HG02678 (cell line): Measurements from ENCODE around the gene MUC2.

Experiments
- ATAC-seq: cut with Tn5 transposase; IDR thresholded peaks from one replicate; pipeline ENCODE4 v1.9.1; 2021; ENCODE audit warnings: mild to moderate bottlenecking, moderate library complexity; ENCODE audit not compliant: unreplicated experiment

MUC2 gene

GRCh38 chr11:1070594-1071462 lies 3.8 kb upstream of the MUC2 start:
- ATAC-seq: no peak

GRCh38 chr11:1071571-1072115 lies 3.0 kb upstream of the MUC2 start:
- no peak for ATAC-seq

GRCh38 chr11:1072116-1072820 lies 2.4 kb upstream of the MUC2 start:
- no peak for ATAC-seq

- no peak for ATAC-seq
Observed at GRCh38 chr11:1072821-1073231, 1.8 kb upstream of the MUC2 start.

GRCh38 chr11:1073261-1073724 lies 1.4 kb upstream of the MUC2 start:
- ATAC-seq: no peak

- no peak for ATAC-seq
Observed at GRCh38 chr11:1073851-1074243, 827 bp upstream of the MUC2 start.

- no peak for ATAC-seq
Observed at GRCh38 chr11:1075341-1075911, 752 bp downstream of the MUC2 start.

GRCh38 chr11:1076061-1076665 lies 1.5 kb downstream of the MUC2 start:
- ATAC-seq: no peak

- no peak for ATAC-seq
Observed at GRCh38 chr11:1077033-1077416, 2.4 kb downstream of the MUC2 start.

- no peak for ATAC-seq
Observed at GRCh38 chr11:1077417-1078119, 2.9 kb downstream of the MUC2 start.

GRCh38 chr11:1078191-1078601 lies 3.5 kb downstream of the MUC2 start:
- ATAC-seq: no peak

GRCh38 chr11:1081601-1082311 lies 7.1 kb downstream of the MUC2 start:
- no peak for ATAC-seq

- ATAC-seq: no peak
Observed at GRCh38 chr11:1082346-1082727, 7.7 kb downstream of the MUC2 start.

- ATAC-seq: no peak
Observed at GRCh38 chr11:1082728-1083620, 8.3 kb downstream of the MUC2 start.

- ATAC-seq: no peak
Observed at GRCh38 chr11:1083621-1084551, 9.2 kb downstream of the MUC2 start.

- no peak for ATAC-seq
Observed at GRCh38 chr11:1084561-1085439, 10.1 kb downstream of the MUC2 start.
